GM19035 (cell line): ENCODE measurements around the gene AMPD3.

ENCODE experiments used
- ATAC-seq: cut with Tn5 transposase; IDR thresholded peaks from one replicate; pipeline ENCODE4 v1.9.1; 2021; ENCODE audit not compliant: unreplicated experiment

The AMPD3 gene

GRCh38 chr11:10500757-10501684 is 46.0 kb downstream of the AMPD3 start:
- ATAC-seq, result no peak

GRCh38 chr11:10502065-10502680 is 47.1 kb downstream of the AMPD3 start:
- no peak for ATAC-seq

GRCh38 chr11:10502770-10503169 is 47.7 kb downstream of the AMPD3 start:
- no peak for ATAC-seq

GRCh38 chr11:10503221-10503620 is 48.2 kb downstream of the AMPD3 start:
- no peak for ATAC-seq

DNA sequence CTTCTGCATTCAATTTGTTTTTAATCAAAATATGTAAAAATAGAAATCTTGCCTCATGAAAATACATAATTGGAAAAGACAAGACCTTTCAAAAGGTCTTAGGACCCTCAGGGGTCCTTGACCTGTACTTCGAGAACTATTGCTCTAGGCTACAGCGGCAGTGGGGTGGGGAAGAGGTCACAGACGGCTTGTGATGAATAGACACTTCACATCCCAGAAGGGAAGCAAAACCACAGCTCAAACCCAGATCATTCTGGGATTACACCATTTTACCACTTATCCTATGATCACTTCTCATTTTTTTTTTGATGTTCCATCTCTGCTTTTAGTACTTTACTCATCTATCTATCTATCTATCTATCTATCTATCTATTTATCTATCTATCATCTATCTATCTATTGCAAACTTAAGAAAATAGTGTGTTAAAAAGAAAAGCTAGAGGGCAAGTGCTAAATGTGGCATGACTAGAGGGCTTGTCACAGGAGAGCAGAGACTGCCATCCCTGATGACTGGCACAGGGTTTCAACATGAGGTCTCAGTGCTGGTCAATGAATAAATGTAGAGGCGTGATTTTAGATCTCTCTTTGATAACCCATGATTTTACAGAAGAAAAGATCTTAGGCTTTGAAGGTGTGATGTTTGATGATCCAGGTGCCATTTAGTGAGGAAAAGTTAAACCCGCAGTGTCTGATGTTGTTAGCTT is 48.9 kb downstream of the AMPD3 start:
- no peak for ATAC-seq

- no peak for ATAC-seq
Observed at GRCh38 chr11:10504490-10504889, 49.4 kb downstream of the AMPD3 start.

DNA sequence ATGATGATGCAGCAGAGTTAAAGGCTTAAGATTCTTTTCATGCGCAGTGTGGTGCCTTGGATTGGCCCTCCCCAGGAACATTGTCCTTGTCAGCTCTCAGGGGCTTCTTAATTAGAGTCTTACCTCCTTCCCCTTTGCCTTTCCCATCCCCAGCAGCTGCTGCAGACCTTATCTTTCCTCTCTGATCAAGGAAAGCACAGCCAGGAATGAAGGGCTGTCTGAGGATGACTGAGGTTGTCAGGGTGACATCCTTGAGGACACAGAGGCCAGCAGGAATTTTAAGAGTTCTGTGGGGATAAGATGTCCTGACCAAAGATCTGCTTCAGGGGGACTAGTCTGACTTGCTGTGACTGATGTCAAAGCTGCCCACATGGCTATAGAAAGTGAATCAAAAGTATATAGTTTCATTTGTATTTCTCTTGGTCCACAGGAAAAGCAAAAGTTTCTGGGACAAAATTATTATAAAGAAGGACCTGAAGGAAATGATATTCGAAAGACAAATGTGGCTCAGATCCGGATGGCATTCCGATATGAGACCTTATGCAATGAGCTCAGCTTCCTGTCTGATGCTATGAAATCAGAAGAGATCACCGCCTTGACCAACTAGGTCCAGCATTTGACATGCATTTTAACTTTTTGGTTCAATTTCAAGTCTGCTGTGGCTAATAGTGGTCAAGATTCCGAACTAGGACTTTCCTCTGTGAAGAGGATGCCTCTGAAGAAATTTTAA is 50.4 kb downstream of the AMPD3 start:
- ATAC-seq, result no peak

DNA sequence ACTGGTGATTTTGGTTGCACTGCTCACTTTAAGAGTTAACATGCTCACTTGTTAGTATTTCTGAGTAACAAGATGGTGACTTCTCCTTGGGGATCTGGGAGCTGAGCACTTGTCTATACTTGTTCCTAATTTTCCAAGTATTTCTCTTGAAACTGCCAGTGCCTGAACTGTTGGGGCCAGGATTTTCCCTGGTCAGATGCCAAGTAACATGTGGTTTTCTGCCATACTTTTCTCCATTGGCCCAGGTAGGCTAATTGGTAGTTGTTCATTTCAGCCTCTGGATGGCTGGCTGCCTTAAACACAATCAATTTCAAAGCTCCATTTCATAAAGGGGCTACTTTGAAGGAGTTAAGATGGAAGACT is 50.9 kb downstream of the AMPD3 start:
- no peak for ATAC-seq

- ATAC-seq, result no peak
Observed at GRCh38 chr11:10511181-10511621, 56.1 kb downstream of the AMPD3 start.

DNA sequence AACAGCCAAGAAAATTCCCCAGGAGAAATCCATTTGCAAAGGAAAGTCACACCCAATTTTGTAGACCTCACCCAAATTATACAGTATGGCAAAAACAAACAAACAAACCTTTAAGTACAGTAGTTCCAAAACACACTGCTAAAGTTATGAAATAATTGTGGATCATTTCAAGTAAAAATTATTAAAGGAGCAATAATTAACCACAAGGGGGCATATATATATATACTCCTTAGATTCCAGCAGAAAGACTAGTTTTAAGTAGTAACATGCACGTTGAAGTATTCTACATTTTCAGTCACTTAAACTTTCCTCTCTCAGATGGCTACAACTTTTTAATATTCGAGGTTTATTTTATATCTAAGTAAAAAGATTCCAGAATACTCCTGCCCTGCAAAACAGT is 59.1 kb downstream of the AMPD3 start:
- ATAC-seq, result no peak

DNA sequence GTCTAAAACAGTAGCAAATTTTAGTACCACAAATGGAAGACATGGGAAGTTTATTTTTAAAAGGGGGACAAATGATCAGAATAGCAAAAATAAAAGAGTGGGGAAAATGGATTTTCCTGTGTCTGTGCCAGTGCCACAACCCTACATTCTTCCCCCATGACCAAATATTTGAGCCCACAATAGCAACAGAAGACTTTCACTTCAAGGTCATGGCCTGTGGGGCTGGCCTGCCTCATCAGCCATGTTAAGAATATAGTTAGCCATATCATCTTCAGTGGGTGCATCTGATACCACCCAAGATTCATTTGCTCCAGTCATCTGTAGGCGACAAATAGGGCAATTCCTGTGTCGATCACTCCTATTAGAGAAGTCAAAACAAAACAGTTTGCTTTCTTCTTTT is 59.6 kb downstream of the AMPD3 start:
- ATAC-seq, result no peak

GRCh38 chr11:10515418-10515817 is 60.4 kb downstream of the AMPD3 start:
- ATAC-seq, result no peak

DNA sequence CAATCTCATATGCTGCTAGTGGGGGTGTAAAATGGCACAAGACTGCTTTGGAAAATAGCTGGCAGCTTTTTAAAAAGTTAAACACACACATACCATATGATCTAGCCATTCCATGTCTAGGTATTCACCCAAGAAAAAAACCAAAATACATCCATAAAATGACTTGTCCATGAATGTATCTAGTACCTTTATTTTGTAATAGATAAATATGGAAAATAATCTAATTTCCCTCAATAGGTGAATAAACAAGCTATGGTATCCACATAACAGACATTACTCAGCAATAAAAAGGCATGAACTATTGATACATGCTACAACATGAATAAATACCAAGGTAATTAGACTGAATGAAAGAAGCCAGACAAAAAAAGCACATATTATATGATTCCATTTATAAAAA is 63.1 kb downstream of the AMPD3 start:
- no peak for ATAC-seq

DNA sequence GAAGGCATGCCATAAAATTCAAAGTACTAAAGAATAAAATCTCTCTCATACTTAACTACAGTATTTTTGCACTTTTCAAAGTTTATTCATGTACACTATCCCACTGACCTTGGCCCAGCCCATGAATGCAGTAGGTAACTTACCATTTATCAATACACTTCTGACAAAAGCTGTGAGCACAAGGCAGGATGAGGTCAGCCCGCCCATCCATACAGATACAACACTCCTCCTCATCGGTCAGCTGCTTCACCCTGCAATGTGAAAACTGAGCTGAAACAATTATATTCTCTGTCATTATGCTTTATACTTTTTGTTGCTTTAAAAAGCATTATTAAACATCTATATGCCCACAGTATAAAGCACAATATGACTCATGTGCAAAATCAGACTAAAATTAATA is 63.8 kb downstream of the AMPD3 start:
- no peak for ATAC-seq

DNA sequence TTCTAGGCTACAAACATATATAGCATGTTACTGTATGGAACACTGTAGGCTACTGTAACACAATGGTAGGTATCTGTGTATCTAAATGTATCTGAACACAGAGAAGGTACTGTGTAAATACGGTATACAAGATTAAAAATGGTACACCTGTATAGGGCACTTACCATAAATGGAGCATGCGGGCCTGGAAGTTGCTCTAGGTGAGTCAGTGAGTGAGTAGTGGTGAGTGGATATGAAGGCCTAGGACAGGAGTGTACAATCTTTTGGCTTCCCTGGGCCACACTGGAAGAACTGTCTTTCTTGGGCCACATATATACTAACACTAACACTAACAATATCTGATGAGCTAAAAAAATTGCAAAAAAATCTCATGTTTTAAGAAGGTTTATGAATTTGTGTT is 64.6 kb downstream of the AMPD3 start:
- no peak for ATAC-seq

DNA sequence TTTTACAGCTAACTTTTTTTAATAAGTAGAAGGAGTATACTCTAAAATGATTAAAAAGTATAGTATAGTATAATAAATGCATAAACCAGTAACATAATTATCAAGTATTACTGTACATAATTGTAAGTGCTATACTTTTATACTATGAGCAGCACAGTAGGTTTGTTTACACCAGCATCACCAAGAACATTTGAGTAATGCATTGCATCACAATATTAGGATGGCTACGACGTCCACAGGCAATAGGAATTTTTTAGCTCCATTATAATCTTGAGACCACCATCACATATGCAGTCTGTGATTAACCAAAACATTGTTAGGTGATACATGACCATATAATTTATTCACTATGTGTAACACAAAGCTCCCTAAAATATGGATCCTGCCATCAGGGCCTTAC is 65.5 kb downstream of the AMPD3 start:
- ATAC-seq, result no peak

- no peak for ATAC-seq
Observed at GRCh38 chr11:10522276-10522675, 67.2 kb downstream of the AMPD3 start.

GRCh38 chr11:10522921-10523320 is 67.9 kb downstream of the AMPD3 start:
- no peak for ATAC-seq

DNA sequence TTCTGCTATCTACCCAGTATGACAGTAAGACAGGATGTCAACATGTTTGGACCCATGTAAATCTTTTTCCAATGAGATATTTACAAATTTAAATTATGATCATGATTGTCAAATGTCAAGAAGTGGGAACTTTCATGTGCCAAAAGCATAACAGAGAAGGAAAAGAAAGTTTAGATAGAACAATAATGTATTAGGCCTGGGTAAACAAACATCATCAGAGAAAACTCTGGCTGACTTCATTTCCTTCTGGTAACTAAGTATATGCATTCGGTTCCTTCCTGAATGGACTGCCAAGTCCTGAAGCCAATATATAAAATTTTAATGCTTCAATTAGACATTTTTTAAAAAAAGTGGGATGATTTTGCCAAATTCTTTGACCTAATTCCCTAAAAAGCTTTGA is 69.4 kb downstream of the AMPD3 start:
- ATAC-seq, result no peak

GRCh38 chr11:10526974-10527918 is 72.2 kb downstream of the AMPD3 start:
- no peak for ATAC-seq
